DND-41 (cell line): ENCODE measurements around the gene ST6GALNAC3.

Experiments
- ATAC-seq: fragments of 200-7000 bp; cut with Tn5 transposase; 3 replicates; pipeline ENCODE4 v1.9.1; 2021; ENCODE audit warnings: low read depth; ENCODE audit not compliant: insufficient read depth
- DNase-seq: peaks from one replicate; pipeline ENCODE4 v3.0.0-alpha.2; 2020
- H2AFZ ChIP-seq: 2 replicates; pipeline ENCODE4 v1.6.0; 2012; ENCODE audit warnings: low read depth, low read length
- H3K27ac ChIP-seq: 2 replicates; pipeline ENCODE4 v1.5.1; 2012; ENCODE audit warnings: low read length, inconsistent platforms
- H3K27me3 ChIP-seq: fragments of 200-600 bp; sonication (generic); 2 replicates; pipeline ENCODE4 v1.6.0; 2012; ENCODE audit warnings: low read length, mild to moderate bottlenecking, inconsistent platforms; ENCODE audit not compliant: insufficient read depth, poor library complexity
- H3K36me3 ChIP-seq: 2 replicates; pipeline ENCODE4 v1.5.1; 2012; ENCODE audit warnings: low read length, inconsistent platforms; ENCODE audit not compliant: insufficient read depth
- H3K4me1 ChIP-seq: 2 replicates; pipeline ENCODE4 v1.5.1; 2012; ENCODE audit warnings: mild to moderate bottlenecking, low read length; ENCODE audit not compliant: insufficient read depth
- H3K4me2 ChIP-seq: 2 replicates; pipeline ENCODE4 v1.6.0; 2012; ENCODE audit warnings: mild to moderate bottlenecking, moderate library complexity, low read length, inconsistent platforms; ENCODE audit not compliant: insufficient read depth
- H3K4me3 ChIP-seq, 2 experiments: fragments of 200-600 bp in 1 of 2; shearing (Covaris generic) in 1 of 2; 2 replicates each; pipeline ENCODE4 v1.5.1; 2012 to 2016; ENCODE audit warnings: inconsistent platforms in 2 of 2, low read length in 2 of 2, mild to moderate bottlenecking in 2 of 2, low read depth in 1 of 2, moderate library complexity in 1 of 2
- H3K79me2 ChIP-seq: 2 replicates; pipeline ENCODE4 v1.6.0; 2012; ENCODE audit warnings: low read length, inconsistent platforms; ENCODE audit not compliant: insufficient read depth
- H3K9ac ChIP-seq: 2 replicates; pipeline ENCODE4 v1.6.0; 2012; ENCODE audit warnings: low read depth, mild to moderate bottlenecking, inconsistent platforms, low read length, moderate library complexity
- H3K9me3 ChIP-seq: 2 replicates; pipeline ENCODE4 v1.5.1; 2012; ENCODE audit warnings: low read length, moderate library complexity, mild to moderate bottlenecking, inconsistent platforms; ENCODE audit not compliant: insufficient read depth, severe bottlenecking
- H4K20me1 ChIP-seq: 2 replicates; pipeline ENCODE4 v1.6.0; 2012; ENCODE audit warnings: low read length; ENCODE audit not compliant: insufficient read depth
- EZH2 ChIP-seq: IDR thresholded peaks from 3 replicates; pipeline ENCODE4 v1.6.1; 2012; ENCODE audit warnings: borderline replicate concordance, low read depth, mild to moderate bottlenecking, moderate library complexity, low read length, inconsistent platforms; ENCODE audit not compliant: severe bottlenecking
- TF ChIP-seq, protein P1 (sequence below): IDR thresholded peaks from 2 replicates; pipeline ENCODE4 v1.5.1; 2012; ENCODE audit warnings: borderline replicate concordance, low read length, moderate library complexity, mild to moderate bottlenecking; ENCODE audit not compliant: poor library complexity, severe bottlenecking; ENCODE audit errors: extremely low read depth

ST6GALNAC3 gene

DNA sequence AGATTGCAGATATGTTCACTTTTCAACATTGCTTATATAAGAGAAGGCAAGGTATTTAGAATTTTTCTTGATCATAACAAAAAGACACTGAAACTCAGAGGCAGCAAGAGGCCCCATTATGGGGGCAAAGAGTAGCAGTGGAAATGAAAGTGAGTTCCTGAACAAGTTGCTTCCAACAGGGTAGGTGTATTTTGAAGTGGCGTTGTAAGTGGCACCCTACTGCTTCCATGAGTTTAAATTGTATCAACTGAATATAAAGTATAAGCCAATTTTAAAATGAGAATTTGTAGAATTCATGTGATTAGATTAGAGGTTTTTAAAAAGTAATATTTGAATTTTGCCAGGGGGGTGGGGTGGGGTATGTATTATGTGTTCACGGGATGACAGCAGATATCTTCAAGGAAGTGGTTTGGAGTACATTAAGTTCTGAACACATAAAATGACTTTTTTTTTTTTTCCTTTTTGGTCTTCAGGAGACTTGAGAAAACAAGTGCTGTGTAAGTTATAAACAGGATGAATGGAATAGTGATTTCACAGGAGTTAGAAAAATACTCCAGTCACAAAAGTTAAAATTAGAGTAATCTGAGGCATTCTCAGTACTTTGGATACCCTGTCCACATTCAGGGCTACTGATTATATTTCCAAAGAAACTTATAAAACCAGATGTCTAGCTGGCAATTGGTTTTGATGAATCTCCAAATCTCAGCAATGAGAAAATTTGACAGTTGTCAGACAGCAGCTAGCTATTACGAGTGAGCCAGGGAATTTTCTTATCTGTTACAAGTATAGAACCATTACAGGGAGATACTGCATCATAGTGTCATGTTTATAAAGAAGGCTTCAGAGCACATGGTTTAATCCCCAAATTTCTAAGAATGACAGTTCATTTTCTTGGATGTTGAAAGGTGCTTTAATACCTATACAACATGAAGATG is 182.0 kb downstream of the ST6GALNAC3 start:
- Histone ChIP-seq H3K36me3 (no peaks in the 10 kb centered on the region), H3K4me2 (no peak overlapping the region), H3K27ac (no peak overlapping the region), H4K20me1 (no peaks in the 10 kb centered on the region), H3K27me3 (no peaks in the 10 kb centered on the region), H3K79me2 (no peaks in the 10 kb centered on the region), H3K4me1 (peaks cover 8% of the 10 kb centered on the region; the same call in 1 of the 2 replicates), H3K9ac (no peak overlapping the region), H3K4me3 (no peak overlapping the region), H3K9me3 (no peaks in the 10 kb centered on the region), H2AFZ (no peak overlapping the region)
- DNase-seq (no peak), ATAC-seq (peak; percentile 59; the same call in 2 of the 3 replicates)
- TF ChIP-seq, protein P1, sequence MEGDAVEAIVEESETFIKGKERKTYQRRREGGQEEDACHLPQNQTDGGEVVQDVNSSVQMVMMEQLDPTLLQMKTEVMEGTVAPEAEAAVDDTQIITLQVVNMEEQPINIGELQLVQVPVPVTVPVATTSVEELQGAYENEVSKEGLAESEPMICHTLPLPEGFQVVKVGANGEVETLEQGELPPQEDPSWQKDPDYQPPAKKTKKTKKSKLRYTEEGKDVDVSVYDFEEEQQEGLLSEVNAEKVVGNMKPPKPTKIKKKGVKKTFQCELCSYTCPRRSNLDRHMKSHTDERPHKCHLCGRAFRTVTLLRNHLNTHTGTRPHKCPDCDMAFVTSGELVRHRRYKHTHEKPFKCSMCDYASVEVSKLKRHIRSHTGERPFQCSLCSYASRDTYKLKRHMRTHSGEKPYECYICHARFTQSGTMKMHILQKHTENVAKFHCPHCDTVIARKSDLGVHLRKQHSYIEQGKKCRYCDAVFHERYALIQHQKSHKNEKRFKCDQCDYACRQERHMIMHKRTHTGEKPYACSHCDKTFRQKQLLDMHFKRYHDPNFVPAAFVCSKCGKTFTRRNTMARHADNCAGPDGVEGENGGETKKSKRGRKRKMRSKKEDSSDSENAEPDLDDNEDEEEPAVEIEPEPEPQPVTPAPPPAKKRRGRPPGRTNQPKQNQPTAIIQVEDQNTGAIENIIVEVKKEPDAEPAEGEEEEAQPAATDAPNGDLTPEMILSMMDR = no peak
- TF ChIP-seq EZH2 = no peak

DNA sequence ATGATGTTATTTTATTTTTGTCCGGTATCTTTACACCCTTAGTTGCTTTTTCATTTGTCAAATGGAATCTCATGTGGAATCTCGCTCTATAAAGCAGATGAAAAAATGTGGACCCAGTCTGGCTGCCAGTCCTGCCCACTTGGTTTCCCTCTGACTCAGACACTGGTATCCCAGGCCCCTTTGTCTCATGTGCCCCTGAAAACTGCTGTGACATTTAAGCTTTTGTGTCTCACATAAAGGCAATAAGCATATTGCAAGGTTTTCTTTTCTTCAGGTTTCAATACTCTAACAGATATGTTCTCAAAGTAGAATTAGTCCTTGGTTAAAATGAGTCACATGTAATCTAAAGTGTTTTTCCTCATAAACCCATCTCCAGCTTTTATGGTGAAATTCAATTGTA is 183.3 kb downstream of the ST6GALNAC3 start:
- ATAC-seq (no peak), DNase-seq (no peak)
- Histone ChIP-seq H3K36me3 (no peaks in the 10 kb centered on the region), H3K4me2 (no peak overlapping the region), H3K9me3 (no peaks in the 10 kb centered on the region), H3K79me2 (no peaks in the 10 kb centered on the region), H3K27ac (no peak overlapping the region), H3K4me1 (peaks cover 8% of the 10 kb centered on the region; the same call in 1 of the 2 replicates), H2AFZ (no peak overlapping the region), H3K27me3 (no peaks in the 10 kb centered on the region), H3K9ac (no peak overlapping the region), H3K4me3 (no peak overlapping the region), H4K20me1 (no peaks in the 10 kb centered on the region)
- no peak for TF ChIP-seq EZH2
- TF ChIP-seq, protein P1 = no peak

DNA sequence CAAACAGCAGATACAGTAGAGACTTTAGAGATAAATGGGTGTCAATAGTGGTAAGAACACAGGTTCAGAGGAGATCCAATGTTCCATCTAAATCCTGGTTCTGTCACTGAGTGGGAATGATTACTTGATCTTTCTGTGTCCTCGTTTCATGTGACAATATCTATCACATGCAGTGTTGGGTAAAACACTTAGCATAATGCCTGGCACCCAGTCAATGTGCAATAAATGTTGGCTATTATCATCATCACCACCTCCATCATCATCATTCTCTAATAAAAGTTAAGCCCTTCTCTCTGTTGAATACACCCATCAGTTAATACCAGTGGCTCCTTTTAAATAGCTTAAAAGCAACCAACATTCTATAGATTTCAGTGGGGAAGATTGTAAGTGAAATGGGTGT is 184.7 kb downstream of the ST6GALNAC3 start:
- DNase-seq = no peak
- H3K4me3 ChIP-seq = no peak overlapping the region
- no peak for ATAC-seq
- no peaks in the 10 kb centered on the region for H3K9me3 ChIP-seq
- TF ChIP-seq, protein P1 = no peak
- TF ChIP-seq EZH2 = no peak
- no peak overlapping the region for H3K4me2 ChIP-seq
- no peak overlapping the region for H3K27ac ChIP-seq
- no peaks in the 10 kb centered on the region for H3K79me2 ChIP-seq
- H3K36me3 ChIP-seq = no peaks in the 10 kb centered on the region
- no peaks in the 10 kb centered on the region for H4K20me1 ChIP-seq
- H3K4me1 ChIP-seq = peaks cover 8% of the 10 kb centered on the region; the same call in 1 of the 2 replicates
- H3K9ac ChIP-seq = no peak overlapping the region
- no peak overlapping the region for H2AFZ ChIP-seq
- no peaks in the 10 kb centered on the region for H3K27me3 ChIP-seq
